Kidney (tissue), 22 donors: ENCODE data around the gene ARMC3. TPM values are rescaled to one million over a fixed set of nuclear protein-coding genes. Genes with fewer than 3 reads are reported as not detected.

Source experiments
- DNase-seq, 5 donors: peaks; one replicate each; pipeline ENCODE4 v3.0.0-alpha.2; 2013 to 2020
- FAIRE-seq: peaks from 2 replicates; lab custom pipeline; 2012; peaks lifted over from hg19 to GRCh38; lab: Jason Lieb, UNC
- H3K27ac ChIP-seq, 2 donors: one replicate each; pipeline ENCODE4 v1.7.0; 2013; ENCODE audit warnings: low read depth in 2 of 2, low read length in 2 of 2, inconsistent platforms in 1 of 2
- H3K27me3 ChIP-seq: one replicate; pipeline ENCODE4 v1.7.1; 2013; ENCODE audit warnings: low read length, inconsistent platforms; ENCODE audit not compliant: control insufficient read depth, insufficient read depth
- H3K36me3 ChIP-seq, 3 donors: one replicate each; pipeline versions ENCODE4 v1.7.0 to v1.7.1; 2013; ENCODE audit warnings: low read length in 3 of 3, control low read depth in 1 of 3, inconsistent platforms in 1 of 3; ENCODE audit not compliant: insufficient read depth in 3 of 3, control insufficient read depth in 2 of 3
- H3K4me1 ChIP-seq, 3 donors: one replicate each; pipeline versions ENCODE4 v1.7.0 to v1.7.1; 2013; ENCODE audit warnings: low read length in 3 of 3, inconsistent platforms in 1 of 3, low read depth in 1 of 3; ENCODE audit not compliant: control insufficient read depth in 2 of 3, insufficient read depth in 2 of 3
- H3K4me3 ChIP-seq, 3 donors: one replicate each; pipeline versions ENCODE4 v1.7.0 to v1.8.1; 2013; ENCODE audit warnings: low read length in 3 of 3, control low read depth in 1 of 3, inconsistent platforms in 1 of 3
- H3K9ac ChIP-seq, 3 donors: one replicate each; pipeline versions ENCODE4 v1.7.0 to v1.7.1; 2013; ENCODE audit warnings: low read length in 3 of 3, control low read depth in 1 of 3, inconsistent platforms in 1 of 3
- H3K9me3 ChIP-seq, 3 donors: one replicate each; pipeline versions ENCODE4 v1.7.0 to v1.7.1; 2013; ENCODE audit warnings: low read length in 3 of 3, control low read depth in 1 of 3, inconsistent platforms in 1 of 3; ENCODE audit not compliant: control insufficient read depth in 2 of 3, insufficient read depth in 1 of 3
- CTCF ChIP-seq: IDR thresholded peaks from 3 replicates; pipeline ENCODE4 v1.5.1; 2012; ENCODE audit warnings: mild to moderate bottlenecking, moderate library complexity, borderline replicate concordance; ENCODE audit not compliant: insufficient read depth; ENCODE audit errors: extremely low read depth
- intact Hi-C: fragments of 100-400 bp; cut with DNase I; formaldehyde crosslinking; loops from one replicate; pipeline ENCODE4 v1.11.1; 2022
- long read RNA-seq, 10 donors: library from polyadenylated mRNA in 1 of 10; unstranded in 1 of 10; transcript quantifications; one replicate each; pipeline ENCODE4 v2.0.0 and lab custom pipeline, GENCODE V29; 2021 to 2026
- polyA plus RNA-seq: library from polyadenylated mRNA; stranded (reverse); fragments of 350-450 nt; fragmentation: Illumina TruSeq; extraction: RNeasy Lipid Tissue Mini Kit (QIAGEN cat#74804); gene quantifications from one replicate; pipeline ENCODE4 v1.2.3, GENCODE V29; 2014; ENCODE audit warnings: low read depth, low replicate concordance; ENCODE audit not compliant: insufficient read depth
- total RNA-seq: library from RNA; stranded (reverse); fragmentation: NEBNext Ultra II Directional; extraction: Animal tissue kit (Norgen Biotek cat#: 25700); gene quantifications from one replicate; pipeline ENCODE4 v1.2.1, GENCODE V29; 2021
- donor health status: control.
- donor health status: control.
- donor health status: control.
- donor health status: control.
- donor health status: control.
- donor health status: DM: yes; HTN: yes; CAD: no.
- donor health status: Normal renal cell carcinoma (clear cell type).

ARMC3 gene
- total RNA-seq, result 5.5 TPM
- polyA plus RNA-seq, result 0.60 TPM
- long read RNA-seq, donor 1, result 0 reads
- long read RNA-seq, donor 2, result 0 reads
- long read RNA-seq, donor 3, result 0 reads
- long read RNA-seq, donor 4, partial matches to known transcripts, result 0 of 1 reads
- long read RNA-seq, donor 4, other reads (novel, unspliced or antisense), result 0 of 1 reads
- long read RNA-seq, donor 5, result 0 reads
- long read RNA-seq, donor 6, partial matches to known transcripts, result 0 of 1 reads
- long read RNA-seq, donor 6, other reads (novel, unspliced or antisense), result 0 of 1 reads
- long read RNA-seq, donor 7, result 0 reads
- long read RNA-seq, donor 8, result 0 reads
- long read RNA-seq, donor 9, result 0 reads
- long read RNA-seq, donor 10, result 0 reads

- FAIRE-seq (no peak), DNase-seq (peak; percentile 83 to 96 (median 92))
- H3K27me3 ChIP-seq, result no peaks in the 10 kb centered on the region
- TF ChIP-seq CTCF, result no peak
- H3K36me3 ChIP-seq, result no peaks in the 10 kb centered on the region
- peak within 1 kb of the TSS; percentile 79 to 81 (median 81) for H3K4me3 ChIP-seq
- peak within 1 kb of the TSS in 2 of 3 donors; percentile 27 to 77 for H3K9ac ChIP-seq
- H3K4me1 ChIP-seq, result peaks cover 0 to 6% (median 0%) of the 10 kb centered on the region in 3 donors
- intact Hi-C loops, result no loop called here
- H3K27ac ChIP-seq, result no peak within 1 kb of the TSS
- no peaks in the 10 kb centered on the region for H3K9me3 ChIP-seq
These were observed at the start of gene ARMC3 for GRCh38 chr10:22927661-22928403. ARMC3 (plus strand) TSS chr10:22928053; CDS start chr10:22931997, 3,944 bp downstream.

- Histone ChIP-seq H3K27ac (no peak overlapping the region), H3K9ac (no peak overlapping the region), H3K4me3 (no peak overlapping the region), H3K4me1 (no peaks in the 10 kb centered on the region), H3K9me3 (peaks cover 0 to 7% (median 0%) of the 10 kb centered on the region in 3 donors), H3K27me3 (no peaks in the 10 kb centered on the region), H3K36me3 (no peaks in the 10 kb centered on the region)
- no peak for TF ChIP-seq CTCF
- intact Hi-C loops, result no loop called here
- no peak for FAIRE-seq
- no peak for DNase-seq
These were observed 36.1 kb upstream of the ARMC3 start for GRCh38 chr10:22891797-22892196.

- Histone ChIP-seq H3K9me3 (peaks cover 0 to 7% (median 0%) of the 10 kb centered on the region in 3 donors), H3K27me3 (no peaks in the 10 kb centered on the region), H3K27ac (no peak overlapping the region), H3K9ac (no peak overlapping the region), H3K36me3 (no peaks in the 10 kb centered on the region), H3K4me3 (no peak overlapping the region), H3K4me1 (no peaks in the 10 kb centered on the region)
- DNase-seq, result no peak
- TF ChIP-seq CTCF, result no peak
- no peak for FAIRE-seq
- intact Hi-C loops, result no loop called here
These were observed 34.1 kb upstream of the ARMC3 start for GRCh38 chr10:22893781-22894180.
